ENCODE measurements around the gene NLGN1.

Gene NLGN1

GRCh38 chr3:174116421-174116820 lies 718.9 kb downstream of the NLGN1 start:
- no peak for DNase-seq

GRCh38 chr3:174120997-174121396 lies 723.5 kb downstream of the NLGN1 start:
- DNase-seq: no peak

GRCh38 chr3:174122411-174122810 lies 724.9 kb downstream of the NLGN1 start:
- DNase-seq: no peak

- peak; percentile 27 for DNase-seq
These were observed 727.8 kb downstream of the NLGN1 start for GRCh38 chr3:174125267-174125824.

- no peak for DNase-seq
These were observed 729.6 kb downstream of the NLGN1 start for GRCh38 chr3:174126990-174127758.

- no peak for DNase-seq
These were observed 734.5 kb downstream of the NLGN1 start for GRCh38 chr3:174132006-174132405.

- no peak for DNase-seq
These were observed 735.0 kb downstream of the NLGN1 start for GRCh38 chr3:174132421-174133042.

- no peak for DNase-seq
These were observed 748.5 kb downstream of the NLGN1 start for GRCh38 chr3:174146008-174146407.

- no peak for DNase-seq
These were observed 750.3 kb downstream of the NLGN1 start for GRCh38 chr3:174147798-174148197.

- DNase-seq: no peak
These were observed 756.3 kb downstream of the NLGN1 start for GRCh38 chr3:174153871-174154270.

GRCh38 chr3:174156200-174156599 lies 758.7 kb downstream of the NLGN1 start:
- DNase-seq: no peak

GRCh38 chr3:174158674-174159073 lies 761.1 kb downstream of the NLGN1 start:
- no peak for DNase-seq

- no peak for DNase-seq
These were observed 762.1 kb downstream of the NLGN1 start for GRCh38 chr3:174159604-174160003.

- no peak for DNase-seq
These were observed 765.0 kb downstream of the NLGN1 start for GRCh38 chr3:174162550-174162949.

GRCh38 chr3:174168026-174168425 lies 770.5 kb downstream of the NLGN1 start:
- no peak for DNase-seq

- no peak for DNase-seq
These were observed 771.2 kb downstream of the NLGN1 start for GRCh38 chr3:174168538-174169254.

- DNase-seq: no peak
These were observed 772.2 kb downstream of the NLGN1 start for GRCh38 chr3:174169736-174170135.

- DNase-seq: no peak
These were observed 772.7 kb downstream of the NLGN1 start for GRCh38 chr3:174170248-174170647.

- no peak for DNase-seq
These were observed 788.9 kb downstream of the NLGN1 start for GRCh38 chr3:174186377-174186989.

GRCh38 chr3:174191380-174191779 lies 793.8 kb downstream of the NLGN1 start:
- DNase-seq: no peak

GRCh38 chr3:174191895-174192294 lies 794.4 kb downstream of the NLGN1 start:
- no peak for DNase-seq

- no peak for DNase-seq
These were observed 794.9 kb downstream of the NLGN1 start for GRCh38 chr3:174192471-174192870.

GRCh38 chr3:174193604-174194003 lies 796.1 kb downstream of the NLGN1 start:
- DNase-seq: no peak
